Fibroblast of lung (primary cell): Measurements from ENCODE around the gene TGFB2. TPM values are rescaled to one million over a fixed set of nuclear protein-coding genes. Genes with fewer than 3 reads are reported as not detected.

Experiments
- DNase-seq, 2 donors: peaks; one replicate each; pipeline versions ENCODE4 v3.0.0 to v3.0.0-alpha.2; 2010; ENCODE audit warnings: low read depth in 2 of 2
- H2AFZ ChIP-seq: 2 replicates; pipeline ENCODE4 v1.5.1; 2012; ENCODE audit warnings: low read length, control low read depth, inconsistent platforms
- H3K27ac ChIP-seq: 2 replicates; pipeline ENCODE4 v1.5.1; 2011; ENCODE audit warnings: low read length, control low read depth; ENCODE audit not compliant: insufficient read depth
- H3K27me3 ChIP-seq: 2 replicates; pipeline ENCODE4 v1.5.1; 2011; ENCODE audit warnings: mild to moderate bottlenecking, low read length; ENCODE audit not compliant: control insufficient read depth, insufficient read depth
- H3K36me3 ChIP-seq: 2 replicates; pipeline ENCODE4 v1.5.1; 2011; ENCODE audit warnings: low read length; ENCODE audit not compliant: control insufficient read depth, insufficient read depth
- H3K4me1 ChIP-seq: 2 replicates; pipeline ENCODE4 v1.5.1; 2011; ENCODE audit warnings: low read length; ENCODE audit not compliant: control insufficient read depth, insufficient read depth; ENCODE audit errors: extremely low read depth
- H3K4me2 ChIP-seq: 2 replicates; pipeline ENCODE4 v1.5.1; 2011; ENCODE audit warnings: low read length, control low read depth; ENCODE audit not compliant: insufficient read depth; ENCODE audit errors: extremely low read depth
- H3K4me3 ChIP-seq, 4 experiments: fragments of 200-600 bp in 1 of 4; sonication (generic) in 1 of 4; replicated peaks in 1 of 4; 2 replicates each; pipeline ENCODE4 v1.5.1; 2011 to 2016; ENCODE audit warnings: low read length in 4 of 4, low read depth in 3 of 4, mild to moderate bottlenecking in 3 of 4, control low read depth in 2 of 4, inconsistent platforms in 1 of 4, mixed read lengths in 1 of 4; ENCODE audit not compliant: insufficient read depth in 1 of 4; ENCODE audit errors: control extremely low read depth in 1 of 4
- H3K79me2 ChIP-seq: 2 replicates; pipeline ENCODE4 v1.5.1; 2012; ENCODE audit warnings: mild to moderate bottlenecking, low read length, inconsistent platforms; ENCODE audit not compliant: control insufficient read depth, insufficient read depth
- H3K9ac ChIP-seq: 2 replicates; pipeline ENCODE4 v1.5.1; 2011; ENCODE audit warnings: mild to moderate bottlenecking, low read length, control low read depth; ENCODE audit not compliant: insufficient read depth
- H3K9me3 ChIP-seq: 2 replicates; pipeline ENCODE4 v1.5.1; 2012; ENCODE audit warnings: low read depth, low read length; ENCODE audit not compliant: control insufficient read depth, insufficient read depth
- H4K20me1 ChIP-seq: 2 replicates; pipeline ENCODE4 v1.5.1; 2011; ENCODE audit warnings: low read length; ENCODE audit not compliant: control insufficient read depth, insufficient read depth; ENCODE audit errors: extremely low read depth
- CTCF ChIP-seq, 2 donors: IDR thresholded peaks in 1 of 2; conservative IDR thresholded peaks in 1 of 2; 1 replicate in 1 of 2; 2 replicates in 1 of 2; pipeline ENCODE4 v1.5.1; 2011 to 2012; ENCODE audit warnings: low read length in 2 of 2, control low read depth in 1 of 2, inconsistent platforms in 1 of 2, low read depth in 1 of 2, mild to moderate bottlenecking in 1 of 2
- EZH2 ChIP-seq: IDR thresholded peaks from 2 replicates; pipeline ENCODE4 v1.5.1; 2012; ENCODE audit warnings: low read length, control low read depth, mild to moderate bottlenecking; ENCODE audit errors: missing control alignments
- polyA plus RNA-seq, 2 donors: library from polyadenylated mRNA; depleted of rRNA in 1 of 2; stranded (reverse) in 1 of 2; unstranded in 1 of 2; fragments of >200 nt; gene quantifications; 2 replicates each; pipeline ENCODE4 v1.2.1, GENCODE V29; 2011 to 2012; ENCODE audit warnings: missing spikeins in 1 of 2
- total RNA-seq: library from RNA; depleted of rRNA; stranded (reverse); fragments of >200 nt; gene quantifications from 2 replicates; pipeline ENCODE4 v1.2.1, GENCODE V29; 2014

Gene TGFB2
- total and polyA plus RNA-seq, 2 donors (not counting 1 experiment from before 2014, with no cell fraction given): 13.9 to 29.1 TPM

- Histone ChIP-seq H3K27me3 (no peaks in the 10 kb centered on the region), H3K36me3 (no peaks in the 10 kb centered on the region), H3K9me3 (no peaks in the 10 kb centered on the region), H4K20me1 (no peaks in the 10 kb centered on the region), H3K4me1 (peaks cover 6% of the 10 kb centered on the region), H3K79me2 (no peaks in the 10 kb centered on the region), H3K9ac (no peak overlapping the region), H2AFZ (no peak overlapping the region), H3K27ac (no peak overlapping the region), H3K4me2 (no peak overlapping the region), H3K4me3 (no peak overlapping the region)
- no peak for DNase-seq
- TF ChIP-seq CTCF (conservative IDR thresholded peaks at IDR 0.05 in 1 of 2, IDR thresholded peaks at IDR 0.05 in 1 of 2; ENCODE audit: low read depth in 1 of 2, low read length in 2 of 2) (no peak), EZH2 (no peak)
These were observed 91.2 kb downstream of the TGFB2 start for GRCh38 chr1:218436346-218436745.

GRCh38 chr1:218436997-218437396 lies 91.9 kb downstream of the TGFB2 start:
- Histone ChIP-seq H3K9me3 (no peaks in the 10 kb centered on the region), H3K9ac (no peak overlapping the region), H2AFZ (no peak overlapping the region), H3K36me3 (no peaks in the 10 kb centered on the region), H3K4me1 (peaks cover 6% of the 10 kb centered on the region), H3K27me3 (no peaks in the 10 kb centered on the region), H3K4me3 (no peak overlapping the region), H3K79me2 (no peaks in the 10 kb centered on the region), H4K20me1 (no peaks in the 10 kb centered on the region), H3K4me2 (no peak overlapping the region), H3K27ac (no peak overlapping the region)
- DNase-seq: no peak
- no peak for TF ChIP-seq CTCF (conservative IDR thresholded peaks at IDR 0.05 in 1 of 2, IDR thresholded peaks at IDR 0.05 in 1 of 2; ENCODE audit: low read depth in 1 of 2, low read length in 2 of 2)

GRCh38 chr1:218439541-218440295 lies 94.6 kb downstream of the TGFB2 start:
- Histone ChIP-seq H3K4me2 (no peak overlapping the region), H3K79me2 (no peaks in the 10 kb centered on the region), H3K27me3 (no peaks in the 10 kb centered on the region), H2AFZ (no peak overlapping the region), H4K20me1 (no peaks in the 10 kb centered on the region), H3K9ac (no peak overlapping the region), H3K36me3 (no peaks in the 10 kb centered on the region), H3K9me3 (no peaks in the 10 kb centered on the region), H3K4me3 (no peak overlapping the region), H3K27ac (no peak overlapping the region), H3K4me1 (peaks cover 2% of the 10 kb centered on the region)
- TF ChIP-seq EZH2 (no peak), CTCF (conservative IDR thresholded peaks at IDR 0.05 in 1 of 2, IDR thresholded peaks at IDR 0.05 in 1 of 2; ENCODE audit: low read depth in 1 of 2, low read length in 2 of 2) (no peak)
- DNase-seq: peak in 1 of 2 donors; percentile 85
